ENCODE results near the gene DHX8. TPM values are rescaled to one million over a fixed set of nuclear protein-coding genes. Genes with fewer than 3 reads are reported as not detected.

DHX8 gene
- total RNA-seq, 1 experiment from 2014 or later, result 54.1 TPM

DNA sequence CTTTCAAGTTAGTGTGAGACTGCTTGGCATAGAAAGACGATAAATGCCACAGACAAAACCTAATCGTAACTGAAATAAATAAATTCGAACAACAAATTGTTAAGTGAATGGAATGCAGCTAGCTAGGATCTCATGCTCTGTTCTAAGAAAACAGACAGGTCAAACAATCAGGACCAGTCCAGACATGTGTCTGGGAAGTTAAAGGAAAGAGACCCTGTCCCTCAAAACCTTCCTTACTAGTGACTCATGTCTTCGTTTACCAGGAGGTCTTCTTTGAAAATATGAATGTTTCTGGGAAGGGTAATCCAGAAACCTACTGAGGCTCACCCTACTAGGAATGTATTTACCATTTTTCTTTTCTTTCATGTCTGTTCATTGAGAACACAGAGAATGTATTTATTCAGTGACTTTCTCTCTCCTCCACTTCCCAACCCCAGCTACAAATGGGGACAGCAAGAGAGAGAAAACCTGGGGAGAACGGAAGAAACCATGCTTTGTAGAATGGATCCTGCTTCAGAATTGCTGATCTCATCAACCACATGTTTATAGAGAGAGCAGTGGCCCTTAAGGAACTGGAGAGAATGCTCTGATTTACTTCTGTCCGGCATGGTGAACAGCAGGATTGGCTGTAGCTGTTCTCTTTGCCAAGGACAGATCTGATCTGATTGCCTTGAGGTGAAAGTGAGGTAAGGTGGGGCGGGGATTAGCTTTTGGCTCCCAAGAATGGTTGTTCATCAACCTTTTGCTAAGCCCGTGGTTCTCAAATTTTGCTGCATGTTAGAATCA is 39.4 kb upstream of the DHX8 start:
- no peak overlapping the region for H3K27ac ChIP-seq (ENCODE audit: insufficient read length, low read depth, low read length)
- H3K4ac ChIP-seq (ENCODE audit: low read depth, low read length), result no peak overlapping the region
- H3K27me3 ChIP-seq (ENCODE audit: insufficient read depth, low read length), result no peaks in the 10 kb centered on the region
- H2BK5ac ChIP-seq (ENCODE audit: insufficient read length, low read length), result no peak overlapping the region
- Mint-ChIP-seq H3K27me3 (ENCODE audit: low read depth) (peaks cover 2% of the 10 kb centered on the region; the same call in 1 of the 2 replicates), H3K27ac (peak overlapping the region in 1 of 3 experiments; percentile 12; a peak in 1 of 7 replicates), H3K4me1 (peaks cover 5 to 6% of the 10 kb centered on the region in 2 experiments; a peak in 2 of 4 replicates), H3K4me3 (no peak overlapping the region), H3K36me3 (ENCODE audit: insufficient read depth in 1 of 3, low read depth in 3 of 3) (no peaks in the 10 kb centered on the region), H3K9me3 (no peaks in the 10 kb centered on the region)
- H2BK20ac ChIP-seq (ENCODE audit: low read depth, low read length, poor library complexity, severe bottlenecking), result no peak overlapping the region
- no CpG with 5 or more reads among the region's 8 CpGs for WGBS (ENCODE audit: extremely low coverage, insufficient read length, low lambda C conversion rate)
- no peak overlapping the region for H2BK120ac ChIP-seq (ENCODE audit: low read depth, low read length, poor library complexity, severe bottlenecking)
- no peaks in the 10 kb centered on the region for H3K23me2 ChIP-seq (ENCODE audit: insufficient read length, low read depth, low read length, poor library complexity, severe bottlenecking)
- H4K8ac ChIP-seq (replicated peaks; ENCODE audit: insufficient read length, low read depth, low read length), result no peak overlapping the region
- no peak for DNase-seq
- no peak overlapping the region for H4K91ac ChIP-seq (ENCODE audit: insufficient read length, low read depth, low read length)
- no peak overlapping the region for H3K23ac ChIP-seq (ENCODE audit: insufficient read length, low read depth, low read length)
- no peaks in the 10 kb centered on the region for H4K20me1 ChIP-seq (ENCODE audit: control insufficient read depth, insufficient read depth, insufficient read length)
- H4K5ac ChIP-seq (ENCODE audit: insufficient read length, low read depth, low read length), result no peak overlapping the region
- H2AK5ac ChIP-seq (ENCODE audit: insufficient read length, low read length), result no peak overlapping the region
- no peaks in the 10 kb centered on the region for H3K9me3 ChIP-seq (ENCODE audit: control insufficient read depth, low read depth, low read length)
- H2BK15ac ChIP-seq (ENCODE audit: low read depth, low read length), result no peak overlapping the region
- no peak overlapping the region for H3K18ac ChIP-seq (ENCODE audit: insufficient read length, low read depth, low read length)
- no peaks in the 10 kb centered on the region for H3K79me1 ChIP-seq (ENCODE audit: insufficient read depth, low read depth, low read length, poor library complexity, severe bottlenecking)
- H3K4me1 ChIP-seq (ENCODE audit: insufficient read depth, low read length), result no peaks in the 10 kb centered on the region
- H2BK12ac ChIP-seq (ENCODE audit: insufficient read length, low read depth, low read length), result no peak overlapping the region
- H2AFZ ChIP-seq (ENCODE audit: low read length), result no peak overlapping the region
- H3K14ac ChIP-seq (ENCODE audit: insufficient read depth, low read length), result no peak overlapping the region
- H3K9ac ChIP-seq (ENCODE audit: extremely low read depth, insufficient read length, low read length), result no peak overlapping the region
- TF ChIP-seq, protein P1, sequence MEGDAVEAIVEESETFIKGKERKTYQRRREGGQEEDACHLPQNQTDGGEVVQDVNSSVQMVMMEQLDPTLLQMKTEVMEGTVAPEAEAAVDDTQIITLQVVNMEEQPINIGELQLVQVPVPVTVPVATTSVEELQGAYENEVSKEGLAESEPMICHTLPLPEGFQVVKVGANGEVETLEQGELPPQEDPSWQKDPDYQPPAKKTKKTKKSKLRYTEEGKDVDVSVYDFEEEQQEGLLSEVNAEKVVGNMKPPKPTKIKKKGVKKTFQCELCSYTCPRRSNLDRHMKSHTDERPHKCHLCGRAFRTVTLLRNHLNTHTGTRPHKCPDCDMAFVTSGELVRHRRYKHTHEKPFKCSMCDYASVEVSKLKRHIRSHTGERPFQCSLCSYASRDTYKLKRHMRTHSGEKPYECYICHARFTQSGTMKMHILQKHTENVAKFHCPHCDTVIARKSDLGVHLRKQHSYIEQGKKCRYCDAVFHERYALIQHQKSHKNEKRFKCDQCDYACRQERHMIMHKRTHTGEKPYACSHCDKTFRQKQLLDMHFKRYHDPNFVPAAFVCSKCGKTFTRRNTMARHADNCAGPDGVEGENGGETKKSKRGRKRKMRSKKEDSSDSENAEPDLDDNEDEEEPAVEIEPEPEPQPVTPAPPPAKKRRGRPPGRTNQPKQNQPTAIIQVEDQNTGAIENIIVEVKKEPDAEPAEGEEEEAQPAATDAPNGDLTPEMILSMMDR (conservative IDR thresholded peaks at IDR 0.05), result no peak
- H3K79me2 ChIP-seq (ENCODE audit: insufficient read depth, low read length), result no peaks in the 10 kb centered on the region
- H3T11ph ChIP-seq (ENCODE audit: low read length), result no peak overlapping the region
- H3K4me2 ChIP-seq (ENCODE audit: insufficient read depth, insufficient read length, low read length), result no peak overlapping the region
- H3K56ac ChIP-seq (ENCODE audit: insufficient read length, low read depth, low read length), result no peak overlapping the region

Measured in H9 (cell line).